Measurements from ENCODE around the gene DPP4.

DPP4 gene

GRCh38 chr2:162084536-162084935 is 10.5 kb upstream of the DPP4 start (continued):
- no peak for TF ChIP-seq ZNF501 (tag by site-specific recombination; IDR thresholded peaks at IDR 0.05)
- no peak for TF ChIP-seq ZNF654 (tag by site-specific recombination; IDR thresholded peaks at IDR 0.05; ENCODE audit: low read depth)
- no peak for TF ChIP-seq PBX3 (CRISPR knock-in tag; IDR thresholded peaks at IDR 0.05)
- TF ChIP-seq ZSCAN30 (tag by site-specific recombination; IDR thresholded peaks at IDR 0.05), result no peak
- TF ChIP-seq ZNF423 (tag by site-specific recombination; IDR thresholded peaks at IDR 0.05), result no peak
- no peak for TF ChIP-seq TCF7L2 (IDR thresholded peaks at IDR 0.05; ENCODE audit: borderline replicate concordance, low read depth, low read length)
- TF ChIP-seq OSR2 (tag by site-specific recombination; IDR thresholded peaks at IDR 0.05), result no peak
- TF ChIP-seq ZNF274 (IDR thresholded peaks at IDR 0.05; ENCODE audit: low read length), result no peak
- TF ChIP-seq ZNF274 (tag by site-specific recombination; IDR thresholded peaks at IDR 0.05; ENCODE audit: borderline replicate concordance), result no peak

GRCh38 chr2:162082681-162083080 is 8.7 kb upstream of the DPP4 start:
- Histone ChIP-seq H3K27ac (ENCODE audit: extremely low read depth, low read depth, low read length) (no peak overlapping the region), H3K36me3 (ENCODE audit: control insufficient read depth in 2 of 2, insufficient read depth in 1 of 2, low read length in 2 of 2) (no peaks in the 10 kb centered on the region), H3K9me3 (ENCODE audit: control insufficient read depth, insufficient read depth, low read depth, low read length) (no peaks in the 10 kb centered on the region), H3K4me3 (ENCODE audit: low read depth, low read length) (no peak overlapping the region), H3K4me1 (ENCODE audit: control insufficient read depth, insufficient read depth, low read length) (no peaks in the 10 kb centered on the region)
- TF ChIP-seq ZNF530 (tag by site-specific recombination; IDR thresholded peaks at IDR 0.05; ENCODE audit: low read depth), result no peak
- TF ChIP-seq HOXD13 (CRISPR knock-in tag; IDR thresholded peaks at IDR 0.05; ENCODE audit: borderline replicate concordance), result no peak
- no peak for TF ChIP-seq ZNF529 (tag by site-specific recombination; IDR thresholded peaks at IDR 0.05; ENCODE audit: insufficient replicate concordance)
- TF ChIP-seq CTCF (tag by site-specific recombination; IDR thresholded peaks at IDR 0.05), result no peak
- TF ChIP-seq ZBTB21 (tag by site-specific recombination; IDR thresholded peaks at IDR 0.05), result no peak
- TF ChIP-seq ZNF19 (tag by site-specific recombination; IDR thresholded peaks at IDR 0.05; ENCODE audit: low read depth), result no peak
- no peak for TF ChIP-seq ZNF585B (tag by site-specific recombination; IDR thresholded peaks at IDR 0.05)
- TF ChIP-seq ZNF37A (tag by site-specific recombination; IDR thresholded peaks at IDR 0.05), result no peak
- TF ChIP-seq MYNN (tag by site-specific recombination; IDR thresholded peaks at IDR 0.05; ENCODE audit: borderline replicate concordance), result no peak
- TF ChIP-seq ZNF202 (tag by site-specific recombination; IDR thresholded peaks at IDR 0.05; ENCODE audit: borderline replicate concordance), result no peak
- POLR2A ChIA-PET, result no interaction called here
- CTCF ChIA-PET, result no interaction called here

GRCh38 chr2:162082036-162082435 is 8.0 kb upstream of the DPP4 start:
- H3K9me3 ChIP-seq (ENCODE audit: control insufficient read depth, insufficient read depth, low read depth, low read length), result no peaks in the 10 kb centered on the region
- ChIA-PET CTCF (interaction anchor here (0.7 kb wide), 1 partner anchor 44 kb away, joined by 3 read pairs; no protein-coding TSS in a partner anchor), POLR2A (no interaction called here)
- no peak overlapping the region for H3K4me3 ChIP-seq (ENCODE audit: low read depth, low read length)
- H3K36me3 ChIP-seq (ENCODE audit: control insufficient read depth in 2 of 2, insufficient read depth in 1 of 2, low read length in 2 of 2), result no peaks in the 10 kb centered on the region
- H3K4me1 ChIP-seq (ENCODE audit: control insufficient read depth, insufficient read depth, low read length), result no peaks in the 10 kb centered on the region
- no peak overlapping the region for H3K27ac ChIP-seq (ENCODE audit: extremely low read depth, low read depth, low read length)
- TF ChIP-seq ZNF561 (tag by site-specific recombination; IDR thresholded peaks at IDR 0.05; ENCODE audit: borderline replicate concordance), result no peak
- TF ChIP-seq ZNF777 (tag by site-specific recombination; IDR thresholded peaks at IDR 0.05; ENCODE audit: borderline replicate concordance), result no peak
- no peak for TF ChIP-seq ZNF560 (tag by site-specific recombination; IDR thresholded peaks at IDR 0.05; ENCODE audit: borderline replicate concordance)
- no peak for TF ChIP-seq ZNF513 (tag by site-specific recombination; IDR thresholded peaks at IDR 0.05)
- TF ChIP-seq ZNF341 (tag by site-specific recombination; IDR thresholded peaks at IDR 0.05; ENCODE audit: low read depth), result no peak
- no peak for TF ChIP-seq ZNF792 (tag by site-specific recombination; IDR thresholded peaks at IDR 0.05)
- TF ChIP-seq ZNF514 (tag by site-specific recombination; IDR thresholded peaks at IDR 0.05), result no peak
- no peak for TF ChIP-seq MYNN (tag by site-specific recombination; IDR thresholded peaks at IDR 0.05; ENCODE audit: borderline replicate concordance)
- TF ChIP-seq ZNF660 (tag by site-specific recombination; IDR thresholded peaks at IDR 0.05), result no peak
- no peak for TF ChIP-seq ZNF280D (tag by site-specific recombination; IDR thresholded peaks at IDR 0.05)

All from HEK293 (cell line).